Loucy (cell line): ENCODE data around the gene GGPS1.

Experiments used
- EZH2phosphoT487 ChIP-seq: fragments of 200-600 bp; IDR thresholded peaks from 2 replicates; pipeline ENCODE4 v1.6.1; 2018; ENCODE audit warnings: antibody characterized with exemption, mild to moderate bottlenecking, moderate library complexity, borderline replicate concordance
- TF ChIP-seq, protein P1 (sequence below): fragments of 200-600 bp; sonication (generic); conservative IDR thresholded peaks from 2 replicates; pipeline ENCODE4 v1.5.1; 2014; ENCODE audit warnings: mild to moderate bottlenecking, antibody characterized with exemption, low read length

DNA sequence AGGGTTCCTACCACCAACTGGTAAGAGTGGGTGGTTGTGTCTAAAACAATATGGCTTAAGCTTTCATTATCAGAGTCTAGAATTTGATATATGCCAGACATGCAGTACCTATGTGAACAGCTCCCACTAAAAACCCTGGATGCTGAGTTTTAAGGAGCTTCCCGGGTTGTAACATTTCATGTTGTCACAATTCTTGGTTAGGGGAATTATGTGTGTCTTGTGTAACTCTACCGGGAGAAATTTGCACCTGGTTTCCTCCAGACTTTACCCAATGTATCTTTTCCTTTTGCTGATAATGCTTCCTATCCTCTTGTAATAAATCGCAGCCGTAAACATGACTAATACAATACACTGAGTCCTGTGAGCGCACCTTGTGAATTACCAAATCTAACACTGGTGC is 48.7 kb upstream of the GGPS1 start:
- TF ChIP-seq, protein P1, sequence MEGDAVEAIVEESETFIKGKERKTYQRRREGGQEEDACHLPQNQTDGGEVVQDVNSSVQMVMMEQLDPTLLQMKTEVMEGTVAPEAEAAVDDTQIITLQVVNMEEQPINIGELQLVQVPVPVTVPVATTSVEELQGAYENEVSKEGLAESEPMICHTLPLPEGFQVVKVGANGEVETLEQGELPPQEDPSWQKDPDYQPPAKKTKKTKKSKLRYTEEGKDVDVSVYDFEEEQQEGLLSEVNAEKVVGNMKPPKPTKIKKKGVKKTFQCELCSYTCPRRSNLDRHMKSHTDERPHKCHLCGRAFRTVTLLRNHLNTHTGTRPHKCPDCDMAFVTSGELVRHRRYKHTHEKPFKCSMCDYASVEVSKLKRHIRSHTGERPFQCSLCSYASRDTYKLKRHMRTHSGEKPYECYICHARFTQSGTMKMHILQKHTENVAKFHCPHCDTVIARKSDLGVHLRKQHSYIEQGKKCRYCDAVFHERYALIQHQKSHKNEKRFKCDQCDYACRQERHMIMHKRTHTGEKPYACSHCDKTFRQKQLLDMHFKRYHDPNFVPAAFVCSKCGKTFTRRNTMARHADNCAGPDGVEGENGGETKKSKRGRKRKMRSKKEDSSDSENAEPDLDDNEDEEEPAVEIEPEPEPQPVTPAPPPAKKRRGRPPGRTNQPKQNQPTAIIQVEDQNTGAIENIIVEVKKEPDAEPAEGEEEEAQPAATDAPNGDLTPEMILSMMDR = no peak
- TF ChIP-seq EZH2phosphoT487 = no peak
